ENCODE data around the gene ZEB1. TPM values are rescaled to one million over a fixed set of nuclear protein-coding genes. Genes with fewer than 3 reads are reported as not detected.

Gene ZEB1
- total and polyA plus RNA-seq, 2 of the 8 experiments (the other 6 are each of a cell fraction or from before 2014, with no cell fraction given): 0.08 to 0.15 TPM

- Histone ChIP-seq H2AFZ (ENCODE audit: low read length) (no peak overlapping the region), H3K4me1 (replicated peaks in 1 of 4; ENCODE audit: control insufficient read depth in 3 of 4, insufficient read depth in 4 of 4, low read length in 3 of 4) (no peaks in the 10 kb centered on the region), H4K20me1 (replicated peaks in 1 of 2; ENCODE audit: control insufficient read depth in 1 of 2, insufficient read depth in 2 of 2, low read length in 2 of 2) (no peaks in the 10 kb centered on the region), H4K8ac (ENCODE audit: extremely low read depth, insufficient read depth, low read length) (no peak overlapping the region), H2BK5ac (ENCODE audit: low read depth, low read length) (no peak overlapping the region), H2BK120ac (replicated peaks; ENCODE audit: low read depth, low read length) (no peak overlapping the region), H3K79me1 (ENCODE audit: low read depth, low read length) (no peaks in the 10 kb centered on the region), H3K79me2 (ENCODE audit: control insufficient read depth in 1 of 2, insufficient read depth in 2 of 2, low read length in 2 of 2) (no peaks in the 10 kb centered on the region), H4K91ac (replicated peaks; ENCODE audit: insufficient read length, low read length) (no peak overlapping the region), H3K4me2 (ENCODE audit: insufficient read depth in 1 of 2, low read depth in 2 of 2, low read length in 2 of 2) (no peak overlapping the region), H3K9ac (replicated peaks in 1 of 4; ENCODE audit: extremely low read depth in 1 of 4, low read depth in 3 of 4, low read length in 3 of 4) (no peak overlapping the region), H3K23me2 (ENCODE audit: low read depth, low read length) (no peaks in the 10 kb centered on the region), H3K36me3 (ENCODE audit: control insufficient read depth in 2 of 4, insufficient read depth in 4 of 4, low read length in 3 of 4) (no peaks in the 10 kb centered on the region; a peak in 1 of 8 replicates), H3K27me3 (replicated peaks in 1 of 4; ENCODE audit: control insufficient read depth in 3 of 4, extremely low read depth in 1 of 4, insufficient read depth in 3 of 4, low read length in 3 of 4) (no peaks in the 10 kb centered on the region), H3K56ac (replicated peaks; ENCODE audit: insufficient read length, low read depth, low read length) (no peak overlapping the region), H3K4me3 (ENCODE audit: extremely low read depth in 1 of 4, insufficient read depth in 2 of 4, low read depth in 3 of 4, low read length in 4 of 4) (no peak overlapping the region), H3K4ac (replicated peaks; ENCODE audit: insufficient read length, low read depth, low read length) (no peak overlapping the region), H2BK12ac (ENCODE audit: low read depth, low read length) (no peak overlapping the region), H2BK20ac (ENCODE audit: low read length) (no peak overlapping the region), H3K27ac (ENCODE audit: low read depth, low read length) (no peak overlapping the region), H2BK15ac (ENCODE audit: low read length) (no peak overlapping the region), H3K23ac (ENCODE audit: insufficient read length) (no peak overlapping the region), H2AK5ac (ENCODE audit: low read depth, low read length) (no peak overlapping the region), H3K18ac (ENCODE audit: extremely low read depth, low read length) (no peak overlapping the region), H3K14ac (ENCODE audit: insufficient read length) (no peak overlapping the region), H4K5ac (ENCODE audit: insufficient read length, low read depth, low read length) (no peak overlapping the region), H3K9me3 (ENCODE audit: insufficient read depth in 2 of 2, low read depth in 1 of 2, low read length in 1 of 2) (no peaks in the 10 kb centered on the region)
- no peak for FAIRE-seq
- ChIA-PET POLR2A (ENCODE audit: partially characterized antibody) (no interaction called here), CTCF (ENCODE audit: partially characterized antibody) (interaction anchor here (1.0 kb wide), 1 partner anchor 679 kb away, joined by 3 read pairs; no protein-coding TSS in a partner anchor)
- TF ChIP-seq KDM5A (IDR thresholded peaks at IDR 0.05; ENCODE audit: low read length) (no peak), POLR2AphosphoS5 (IDR thresholded peaks at IDR 0.05; ENCODE audit: low read depth, low read length) (no peak), FOSL1 (IDR thresholded peaks at IDR 0.05; ENCODE audit: insufficient read depth, low read depth, low read length) (no peak), SUZ12 (IDR thresholded peaks at IDR 0.05; ENCODE audit: low read length) (no peak), RAD21 (IDR thresholded peaks at IDR 0.05 in 1 of 2, conservative IDR thresholded peaks at IDR 0.05 in 1 of 2; ENCODE audit: low read depth in 2 of 2, low read length in 2 of 2) (no peak), JUN (IDR thresholded peaks at IDR 0.05; ENCODE audit: low read depth, low read length) (no peak), JUND (IDR thresholded peaks at IDR 0.05; ENCODE audit: low read length) (no peak), GABPA (IDR thresholded peaks at IDR 0.05; ENCODE audit: borderline replicate concordance, insufficient read depth, low read length) (no peak), NANOG (IDR thresholded peaks at IDR 0.05; ENCODE audit: insufficient read depth, low read depth, low read length, poor library complexity, severe bottlenecking) (no peak), BRCA1 (IDR thresholded peaks at IDR 0.05; ENCODE audit: low read depth, low read length) (no peak)
- DNase-seq (ENCODE audit: low read depth in 1 of 2, low spot score in 2 of 2): no peak
These were observed 112.0 kb downstream of the ZEB1 start for GRCh38 chr10:31431021-31431420.
